ENCODE data around the gene MAFG. TPM values are rescaled to one million over a fixed set of nuclear protein-coding genes. Genes with fewer than 3 reads are reported as not detected.

The MAFG gene
- total and polyA plus RNA-seq, 8 donors = 2.3 to 30.4 (median 11.2) TPM

DNA sequence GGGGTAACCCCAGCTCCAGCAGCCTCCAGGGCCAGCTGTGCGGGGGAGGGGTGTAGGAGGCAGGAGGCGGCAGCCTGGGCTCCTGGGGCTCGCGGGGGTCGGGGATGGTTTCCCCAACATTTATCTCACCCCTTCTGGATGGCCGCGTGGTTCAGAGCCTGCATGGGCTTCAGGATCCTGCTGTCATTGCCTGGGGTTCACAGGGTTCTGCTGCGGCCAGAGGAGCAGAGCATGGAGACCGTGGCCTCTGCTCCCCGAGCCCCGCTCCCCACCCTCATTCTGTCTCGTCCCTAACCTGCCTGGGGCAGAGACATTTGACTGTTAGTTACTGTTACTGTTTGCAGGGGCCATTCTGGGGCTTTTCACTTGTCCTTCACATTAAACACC lies 14.6 kb upstream of the MAFG start:
- TF ChIP-seq POLR2A (IDR thresholded peaks at IDR 0.05) = no peak
- no peak for TF ChIP-seq POLR2AphosphoS5 (IDR thresholded peaks at IDR 0.05)
- TF ChIP-seq, protein P1, sequence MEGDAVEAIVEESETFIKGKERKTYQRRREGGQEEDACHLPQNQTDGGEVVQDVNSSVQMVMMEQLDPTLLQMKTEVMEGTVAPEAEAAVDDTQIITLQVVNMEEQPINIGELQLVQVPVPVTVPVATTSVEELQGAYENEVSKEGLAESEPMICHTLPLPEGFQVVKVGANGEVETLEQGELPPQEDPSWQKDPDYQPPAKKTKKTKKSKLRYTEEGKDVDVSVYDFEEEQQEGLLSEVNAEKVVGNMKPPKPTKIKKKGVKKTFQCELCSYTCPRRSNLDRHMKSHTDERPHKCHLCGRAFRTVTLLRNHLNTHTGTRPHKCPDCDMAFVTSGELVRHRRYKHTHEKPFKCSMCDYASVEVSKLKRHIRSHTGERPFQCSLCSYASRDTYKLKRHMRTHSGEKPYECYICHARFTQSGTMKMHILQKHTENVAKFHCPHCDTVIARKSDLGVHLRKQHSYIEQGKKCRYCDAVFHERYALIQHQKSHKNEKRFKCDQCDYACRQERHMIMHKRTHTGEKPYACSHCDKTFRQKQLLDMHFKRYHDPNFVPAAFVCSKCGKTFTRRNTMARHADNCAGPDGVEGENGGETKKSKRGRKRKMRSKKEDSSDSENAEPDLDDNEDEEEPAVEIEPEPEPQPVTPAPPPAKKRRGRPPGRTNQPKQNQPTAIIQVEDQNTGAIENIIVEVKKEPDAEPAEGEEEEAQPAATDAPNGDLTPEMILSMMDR (IDR thresholded peaks at IDR 0.05) = no peak
- TF ChIP-seq EP300 (IDR thresholded peaks at IDR 0.05) = no peak
- peaks cover 2 to 26% (median 8%) of the 10 kb centered on the region in 4 donors for H3K4me1 ChIP-seq
- H3K27me3 ChIP-seq = peaks cover 0 to 67% (median 12%) of the 10 kb centered on the region in 3 donors
- 39 to 67% (median 46%) methylated on average over 5 to 12 of the region's 12 CpGs for WGBS, 5 donors
- DNase-seq = no peak
- no peak overlapping the region for H3K4me3 ChIP-seq
- no peaks in the 10 kb centered on the region for H3K36me3 ChIP-seq
- no peak overlapping the region for H3K27ac ChIP-seq
- no peaks in the 10 kb centered on the region for H3K9me3 ChIP-seq
- intact Hi-C loops (cut with DNase I; ENCODE audit: low total_unique reads) = no loop called here

DNA sequence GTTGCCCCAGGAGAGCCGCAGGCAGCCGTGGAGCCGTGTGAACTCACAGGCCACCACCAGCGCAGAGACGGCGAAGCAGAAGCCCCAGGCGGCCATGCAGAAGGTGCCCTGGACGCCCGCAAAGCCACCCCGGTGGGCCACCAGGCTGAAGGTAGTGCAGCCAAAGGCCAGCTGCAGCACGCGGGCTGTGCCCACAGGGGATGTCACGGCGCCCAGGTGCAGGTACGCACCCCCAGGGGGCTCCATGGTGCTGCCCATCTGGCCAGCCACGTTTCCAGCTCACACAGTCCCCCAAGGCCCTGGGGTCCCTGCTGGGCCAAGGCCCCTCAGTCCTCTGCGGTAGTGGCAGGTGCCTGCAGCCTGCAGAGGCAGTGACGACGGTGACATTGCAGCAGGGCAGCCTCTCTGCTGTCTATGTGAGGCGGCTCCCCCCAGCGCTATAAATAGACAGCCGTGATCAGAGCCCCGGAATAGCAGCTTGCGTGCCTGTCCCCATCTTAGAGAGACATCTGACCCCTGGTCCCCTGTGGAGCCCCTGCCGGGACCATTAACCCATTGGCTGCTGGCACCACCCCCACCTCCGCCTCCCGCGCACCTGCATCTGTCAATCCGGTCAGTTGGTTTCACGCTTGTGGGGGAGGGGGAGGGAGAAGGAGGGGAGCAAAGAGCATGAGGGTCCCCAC lies 14.1 kb upstream of the MAFG start:
- no peaks in the 10 kb centered on the region for H3K36me3 ChIP-seq
- 42 to 80% (median 47%) methylated on average over 1 to 30 of the region's 30 CpGs for WGBS, 5 donors
- peaks cover 0 to 72% (median 12%) of the 10 kb centered on the region in 3 donors for H3K27me3 ChIP-seq
- no peak overlapping the region for H3K4me3 ChIP-seq
- H3K4me1 ChIP-seq = peaks cover 8 to 30% (median 13%) of the 10 kb centered on the region in 4 donors
- no peak for DNase-seq
- TF ChIP-seq POLR2A (IDR thresholded peaks at IDR 0.05) = no peak
- TF ChIP-seq EP300 (IDR thresholded peaks at IDR 0.05) = no peak
- TF ChIP-seq, protein P1 (IDR thresholded peaks at IDR 0.05) = no peak
- TF ChIP-seq POLR2AphosphoS5 (IDR thresholded peaks at IDR 0.05) = no peak
- intact Hi-C loops (cut with DNase I; ENCODE audit: low total_unique reads) = no loop called here
- H3K27ac ChIP-seq = no peak overlapping the region
- no peaks in the 10 kb centered on the region for H3K9me3 ChIP-seq

DNA sequence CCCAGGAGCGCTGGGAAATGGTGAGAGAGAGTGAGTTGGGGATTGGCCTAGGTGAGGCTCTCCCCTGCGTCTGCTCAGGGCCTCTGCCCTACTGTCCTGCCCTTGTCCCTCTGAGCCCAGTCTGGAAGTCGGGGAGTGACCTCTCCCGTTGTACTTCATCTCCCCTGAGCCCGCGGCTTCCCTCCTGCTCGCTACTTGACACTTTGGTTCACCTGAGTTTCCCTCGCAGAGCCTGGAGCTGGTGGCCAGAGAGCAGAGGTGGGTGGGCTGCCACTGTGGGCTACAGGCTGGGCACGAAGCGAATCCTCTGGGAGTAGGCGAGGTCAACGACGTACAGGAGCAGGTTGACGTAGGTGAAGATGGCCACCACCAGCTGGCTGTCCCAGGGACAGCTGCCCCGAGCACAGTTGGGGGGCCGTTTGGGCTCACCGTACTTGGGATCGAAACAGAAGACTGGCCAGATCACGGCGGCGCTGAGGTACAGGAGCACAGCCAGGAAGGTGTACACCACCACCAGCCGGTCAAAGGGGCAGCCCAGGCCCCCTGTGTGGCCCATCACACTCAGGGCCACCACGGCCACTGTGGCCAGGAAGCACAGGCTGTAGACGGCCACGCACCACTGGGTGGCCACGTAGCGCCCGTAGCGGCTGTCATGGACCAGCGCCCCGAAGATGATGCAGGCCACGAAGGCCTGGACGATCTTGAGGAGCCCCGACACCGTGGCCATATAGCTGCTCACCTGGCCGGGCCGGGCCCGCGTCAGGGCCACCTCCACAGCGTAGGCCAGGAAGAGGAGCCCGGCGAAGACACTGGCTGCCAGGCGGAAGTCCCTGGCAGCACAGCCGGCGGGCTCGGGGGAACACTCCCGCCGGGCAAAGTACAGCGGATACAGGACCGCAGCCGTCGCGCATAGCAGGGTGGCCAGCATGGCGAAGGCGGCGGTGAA lies 13.3 kb upstream of the MAFG start:
- DNase-seq = no peak
- peaks cover 9 to 37% (median 21%) of the 10 kb centered on the region in 4 donors for H3K4me1 ChIP-seq
- H3K27me3 ChIP-seq = peaks cover 0 to 71% (median 12%) of the 10 kb centered on the region in 3 donors
- no peak for TF ChIP-seq POLR2A (IDR thresholded peaks at IDR 0.05)
- TF ChIP-seq, protein P1 (IDR thresholded peaks at IDR 0.05) = no peak
- TF ChIP-seq POLR2AphosphoS5 (IDR thresholded peaks at IDR 0.05) = no peak
- TF ChIP-seq EP300 (IDR thresholded peaks at IDR 0.05) = no peak
- no peak overlapping the region for H3K27ac ChIP-seq
- no peaks in the 10 kb centered on the region for H3K9me3 ChIP-seq
- 89 to 93% (median 92%) methylated on average over 34 to 56 of the region's 56 CpGs for WGBS, 5 donors
- no peak overlapping the region for H3K4me3 ChIP-seq
- intact Hi-C loops (cut with DNase I; ENCODE audit: low total_unique reads) = no loop called here
- no peaks in the 10 kb centered on the region for H3K36me3 ChIP-seq

DNA sequence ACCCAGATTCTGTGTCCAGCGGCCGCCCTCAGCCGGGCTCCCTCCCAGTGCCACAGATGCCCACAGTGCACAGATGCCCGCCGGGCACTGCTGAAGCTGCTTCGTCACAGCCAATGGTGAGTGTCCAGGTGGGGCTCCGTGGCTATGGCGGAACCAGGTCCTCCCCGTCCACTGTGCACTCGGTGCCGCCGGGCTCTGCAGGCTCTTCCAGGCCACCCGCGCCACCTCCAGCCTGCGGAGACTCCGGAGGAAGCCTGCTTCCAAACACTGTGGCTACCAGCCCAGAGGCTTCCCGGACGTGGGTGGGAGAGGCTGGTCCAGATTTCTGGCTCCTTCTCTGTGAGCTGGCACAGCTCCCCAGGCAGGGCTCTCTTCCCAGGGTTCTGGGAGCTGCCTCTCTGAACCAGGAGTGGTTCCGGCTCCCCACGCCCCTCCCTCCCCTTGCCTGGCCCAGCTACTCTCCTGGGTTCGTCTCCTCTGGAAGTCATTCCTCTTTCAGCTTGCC lies 12.4 kb upstream of the MAFG start:
- 49 to 63% (median 53%) methylated on average over 10 to 21 of the region's 21 CpGs for WGBS, 5 donors
- H3K36me3 ChIP-seq = no peaks in the 10 kb centered on the region
- H3K9me3 ChIP-seq = no peaks in the 10 kb centered on the region
- intact Hi-C loops (cut with DNase I; ENCODE audit: low total_unique reads) = no loop called here
- peak in 1 of 2 donors; percentile 62 for DNase-seq
- H3K27ac ChIP-seq = peak overlapping the region in 1 of 5 donors; percentile 20
- H3K27me3 ChIP-seq = peaks cover 0 to 66% (median 12%) of the 10 kb centered on the region in 3 donors
- H3K4me1 ChIP-seq = peaks cover 9 to 46% (median 23%) of the 10 kb centered on the region in 4 donors
- TF ChIP-seq POLR2A (IDR thresholded peaks at IDR 0.05) = no peak
- no peak for TF ChIP-seq POLR2AphosphoS5 (IDR thresholded peaks at IDR 0.05)
- TF ChIP-seq EP300 (IDR thresholded peaks at IDR 0.05) = no peak
- TF ChIP-seq, protein P1 (IDR thresholded peaks at IDR 0.05) = no peak
- no peak overlapping the region for H3K4me3 ChIP-seq
